ENCODE data around the gene HEATR5B.

The HEATR5B gene

GRCh38 chr2:37083873-37084794 lies at the start of gene HEATR5B, which contains the start of gene GPATCH11:
HEATR5B (minus strand) TSS chr2:37084372; CDS start chr2:37083414, 958 bp downstream.
GPATCH11 (plus strand) TSS chr2:37084518; CDS start chr2:37088382, 3,864 bp downstream.
- peak; percentile 92 for DNase-seq

GRCh38 chr2:37132914-37133313 lies 48.7 kb upstream of the HEATR5B start:
- no peak for DNase-seq

GRCh38 chr2:37125416-37125815 lies 41.2 kb upstream of the HEATR5B start:
- DNase-seq = no peak

GRCh38 chr2:37119157-37119556 lies 35.0 kb upstream of the HEATR5B start:
- no peak for DNase-seq

GRCh38 chr2:37117566-37117965 lies 33.4 kb upstream of the HEATR5B start:
- no peak for DNase-seq

GRCh38 chr2:37111958-37112357 lies 27.8 kb upstream of the HEATR5B start:
- no peak for DNase-seq

- DNase-seq = no peak
Observed at GRCh38 chr2:37110306-37111212, 26.4 kb upstream of the HEATR5B start.

- no peak for DNase-seq
Observed at GRCh38 chr2:37109523-37109922, 25.4 kb upstream of the HEATR5B start.

GRCh38 chr2:37105150-37105549 lies 21.0 kb upstream of the HEATR5B start:
- no peak for DNase-seq

- no peak for DNase-seq
Observed at GRCh38 chr2:37104178-37104577, 20.0 kb upstream of the HEATR5B start.

- no peak for DNase-seq
Observed at GRCh38 chr2:37102588-37102987, 18.4 kb upstream of the HEATR5B start.

- no peak for DNase-seq
Observed at GRCh38 chr2:37100054-37100453, 15.9 kb upstream of the HEATR5B start.

GRCh38 chr2:37098416-37099118 lies 14.4 kb upstream of the HEATR5B start:
- DNase-seq = no peak

GRCh38 chr2:37096568-37096967 lies 12.4 kb upstream of the HEATR5B start:
- DNase-seq = no peak

- no peak for DNase-seq
Observed at GRCh38 chr2:37091873-37092272, 7.7 kb upstream of the HEATR5B start.

GRCh38 chr2:37090019-37090477 lies 5.9 kb upstream of the HEATR5B start:
- DNase-seq = no peak

GRCh38 chr2:37085731-37086147 lies 1.6 kb upstream of the HEATR5B start:
- DNase-seq = no peak

GRCh38 chr2:37084797-37085196 lies 625 bp upstream of the HEATR5B start:
- no peak for DNase-seq

- DNase-seq = no peak
Observed at GRCh38 chr2:37080689-37081088, 3.5 kb downstream of the HEATR5B start.

- DNase-seq = no peak
Observed at GRCh38 chr2:37080266-37080665, 3.9 kb downstream of the HEATR5B start.

GRCh38 chr2:37070931-37071330 lies 13.2 kb downstream of the HEATR5B start:
- DNase-seq = no peak

- no peak for DNase-seq
Observed at GRCh38 chr2:37068686-37069085, 15.5 kb downstream of the HEATR5B start.

GRCh38 chr2:37061776-37062175 lies 22.4 kb downstream of the HEATR5B start:
- no peak for DNase-seq

Measured in NCI-H1048 (cell line).